ENCODE measurements around the gene ZNF174.

Gene ZNF174

GRCh38 chr16:3439637-3440036 is 38.6 kb downstream of the ZNF174 start:
- no peak overlapping the region for H3K4me3 ChIP-seq (ENCODE audit: low read depth, low read length)
- DNase-seq (ENCODE audit: low read depth): no peak

GRCh38 chr16:3443108-3444031 is 42.4 kb downstream of the ZNF174 start, which contains the start of the genes NAA60 and ZNF597:
Gene NAA60, plus strand, starts transcription at chr16:3443680. Its CDS starts 32,548 bp downstream, at chr16:3476228.
Gene ZNF597, minus strand, starts transcription at chr16:3443504. Its CDS starts 351 bp downstream, at chr16:3443153.
- H3K4me3 ChIP-seq (ENCODE audit: low read depth, low read length): peak within 1 kb of the TSS; percentile 51
- peak; percentile 75 for DNase-seq (ENCODE audit: low read depth)

- peak; percentile 47 for DNase-seq (ENCODE audit: low read depth)
These were observed 43.0 kb downstream of the ZNF174 start for GRCh38 chr16:3444032-3444388.

GRCh38 chr16:3454093-3454492 is 53.1 kb downstream of the ZNF174 start:
- H3K4me3 ChIP-seq (ENCODE audit: low read depth, low read length): no peak overlapping the region
- no peak for DNase-seq (ENCODE audit: low read depth)

More at GRCh38 chr16:3444032-3444388, 43.0 kb downstream of the ZNF174 start:
- peak overlapping the region; percentile 51 for H3K4me3 ChIP-seq (ENCODE audit: low read depth, low read length)

- no peak for DNase-seq (ENCODE audit: low read depth)
- H3K4me3 ChIP-seq (ENCODE audit: low read depth, low read length): no peak overlapping the region
These were observed 53.7 kb downstream of the ZNF174 start for GRCh38 chr16:3454631-3455147.

- peak; percentile 53 for DNase-seq (ENCODE audit: low read depth)
These were observed 56.6 kb downstream of the ZNF174 start for GRCh38 chr16:3457434-3458252.

GRCh38 chr16:3458278-3458851 is 57.4 kb downstream of the ZNF174 start:
- no peak for DNase-seq (ENCODE audit: low read depth)
- H3K4me3 ChIP-seq (ENCODE audit: low read depth, low read length): peak overlapping the region; percentile 73

More at GRCh38 chr16:3457434-3458252, 56.6 kb downstream of the ZNF174 start:
- H3K4me3 ChIP-seq (ENCODE audit: low read depth, low read length): peak overlapping the region; percentile 73

GRCh38 chr16:3458852-3459361 is 57.9 kb downstream of the ZNF174 start:
- DNase-seq (ENCODE audit: low read depth): no peak
- H3K4me3 ChIP-seq (ENCODE audit: low read depth, low read length): peak overlapping the region; percentile 73

Measured in skeletal muscle cell (primary cell).